GM12875 (cell line): ENCODE data around the gene NCAPD3.

Experiments used
- H3K4me3 ChIP-seq: one replicate; pipeline ENCODE4 v1.5.1; 2011; ENCODE audit warnings: low read depth, low read length, control low read depth
- TF ChIP-seq, protein P1 (sequence below): IDR thresholded peaks from 2 replicates; pipeline ENCODE4 v1.5.1; 2011; ENCODE audit warnings: low read depth, mild to moderate bottlenecking, control low read depth, inconsistent platforms, low read length, moderate library complexity, borderline replicate concordance; ENCODE audit not compliant: insufficient read depth

Gene NCAPD3

DNA sequence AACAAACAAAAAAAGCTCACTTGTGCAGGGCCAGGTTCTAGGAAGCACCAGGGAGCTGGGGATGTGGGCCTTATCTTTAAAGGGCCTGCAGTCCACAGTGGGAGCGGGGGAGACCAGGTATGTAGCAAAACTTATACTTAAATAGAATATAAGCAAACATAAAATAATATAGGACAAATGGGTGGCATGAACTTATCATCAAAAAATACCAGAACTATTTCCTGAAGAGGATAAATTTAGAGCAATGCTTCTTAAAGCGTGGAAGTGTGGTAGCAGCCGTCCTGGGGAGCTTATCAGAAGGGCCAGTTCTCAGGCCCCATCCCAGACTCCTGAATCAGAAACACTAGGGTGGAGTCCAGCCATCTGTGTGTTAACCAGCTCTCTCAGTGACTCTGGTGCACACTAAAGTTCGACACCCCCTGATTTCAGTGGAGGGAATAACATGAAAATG lies 10.0 kb upstream of the NCAPD3 start:
- no peak overlapping the region for H3K4me3 ChIP-seq
- TF ChIP-seq, protein P1, sequence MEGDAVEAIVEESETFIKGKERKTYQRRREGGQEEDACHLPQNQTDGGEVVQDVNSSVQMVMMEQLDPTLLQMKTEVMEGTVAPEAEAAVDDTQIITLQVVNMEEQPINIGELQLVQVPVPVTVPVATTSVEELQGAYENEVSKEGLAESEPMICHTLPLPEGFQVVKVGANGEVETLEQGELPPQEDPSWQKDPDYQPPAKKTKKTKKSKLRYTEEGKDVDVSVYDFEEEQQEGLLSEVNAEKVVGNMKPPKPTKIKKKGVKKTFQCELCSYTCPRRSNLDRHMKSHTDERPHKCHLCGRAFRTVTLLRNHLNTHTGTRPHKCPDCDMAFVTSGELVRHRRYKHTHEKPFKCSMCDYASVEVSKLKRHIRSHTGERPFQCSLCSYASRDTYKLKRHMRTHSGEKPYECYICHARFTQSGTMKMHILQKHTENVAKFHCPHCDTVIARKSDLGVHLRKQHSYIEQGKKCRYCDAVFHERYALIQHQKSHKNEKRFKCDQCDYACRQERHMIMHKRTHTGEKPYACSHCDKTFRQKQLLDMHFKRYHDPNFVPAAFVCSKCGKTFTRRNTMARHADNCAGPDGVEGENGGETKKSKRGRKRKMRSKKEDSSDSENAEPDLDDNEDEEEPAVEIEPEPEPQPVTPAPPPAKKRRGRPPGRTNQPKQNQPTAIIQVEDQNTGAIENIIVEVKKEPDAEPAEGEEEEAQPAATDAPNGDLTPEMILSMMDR = no peak

GRCh38 chr11:134231958-134232659 lies 8.3 kb upstream of the NCAPD3 start:
- no peak overlapping the region for H3K4me3 ChIP-seq
- TF ChIP-seq, protein P1 = no peak

- TF ChIP-seq, protein P1 = no peak
- no peak overlapping the region for H3K4me3 ChIP-seq
Observed at GRCh38 chr11:134230339-134230738, 6.6 kb upstream of the NCAPD3 start.

- TF ChIP-seq, protein P1 = no peak
- H3K4me3 ChIP-seq = no peak overlapping the region
Observed at GRCh38 chr11:134229126-134229790, 5.5 kb upstream of the NCAPD3 start.

GRCh38 chr11:134228625-134229024 lies 4.9 kb upstream of the NCAPD3 start:
- H3K4me3 ChIP-seq = no peak overlapping the region
- TF ChIP-seq, protein P1 = no peak

- H3K4me3 ChIP-seq = no peak overlapping the region
- TF ChIP-seq, protein P1 = no peak
Observed at GRCh38 chr11:134226806-134227325, 3.1 kb upstream of the NCAPD3 start.
